ENCODE measurements around the gene BIK. TPM values are rescaled to one million over a fixed set of nuclear protein-coding genes. Genes with fewer than 3 reads are reported as not detected.

Gene BIK
- total RNA-seq, 1 donor from 2014 or later: 0.97 TPM

GRCh38 chr22:43106302-43106701 is 4.2 kb upstream of the BIK start:
- no peak overlapping the region for H3K27ac Mint-ChIP-seq (ENCODE audit: unreplicated experiment)
- H3K4me3 Mint-ChIP-seq (ENCODE audit: unreplicated experiment): no peak overlapping the region
- no peak for TF ChIP-seq CTCF (IDR thresholded peaks at IDR 0.05; ENCODE audit: unreplicated experiment)
- no peaks in the 10 kb centered on the region for H3K9me3 Mint-ChIP-seq (ENCODE audit: unreplicated experiment)
- peaks cover 7% of the 10 kb centered on the region for H3K27me3 Mint-ChIP-seq (ENCODE audit: unreplicated experiment)
- H3K36me3 Mint-ChIP-seq (ENCODE audit: low read depth, unreplicated experiment): no peaks in the 10 kb centered on the region
- peaks cover 9% of the 10 kb centered on the region for H3K4me1 Mint-ChIP-seq (ENCODE audit: unreplicated experiment)
- DNase-seq (ENCODE audit: low spot score): no peak

DNA sequence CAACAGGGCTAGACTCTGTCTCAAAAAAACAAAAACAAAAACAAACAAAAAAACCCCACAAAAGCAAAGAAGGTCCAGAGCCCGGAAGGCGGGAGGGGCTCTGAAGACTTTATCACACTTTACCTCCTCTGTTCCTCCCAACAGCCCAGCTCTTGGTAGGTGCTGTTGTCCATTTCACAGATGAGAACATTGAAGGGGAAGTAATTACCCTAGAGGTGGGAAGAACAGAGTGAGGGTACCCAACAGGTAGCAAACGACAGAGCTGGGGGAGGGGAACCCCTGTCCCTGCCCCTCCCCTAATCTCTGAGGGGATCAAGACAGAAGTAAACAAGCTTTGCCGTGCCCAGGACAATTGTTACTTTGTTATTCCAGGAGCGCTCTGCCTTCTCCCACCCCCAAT is 1.0 kb upstream of the BIK start:
- H3K4me1 Mint-ChIP-seq (ENCODE audit: unreplicated experiment): peaks cover 13% of the 10 kb centered on the region
- no peak overlapping the region for H3K27ac Mint-ChIP-seq (ENCODE audit: unreplicated experiment)
- H3K4me3 Mint-ChIP-seq (ENCODE audit: unreplicated experiment): no peak overlapping the region
- no peak for TF ChIP-seq CTCF (IDR thresholded peaks at IDR 0.05; ENCODE audit: unreplicated experiment)
- peaks cover 15% of the 10 kb centered on the region for H3K27me3 Mint-ChIP-seq (ENCODE audit: unreplicated experiment)
- H3K9me3 Mint-ChIP-seq (ENCODE audit: unreplicated experiment): no peaks in the 10 kb centered on the region
- no peaks in the 10 kb centered on the region for H3K36me3 Mint-ChIP-seq (ENCODE audit: low read depth, unreplicated experiment)
- DNase-seq (ENCODE audit: low spot score): no peak

GRCh38 chr22:43109921-43110443 is 568 bp upstream of the BIK start:
- H3K27me3 Mint-ChIP-seq (ENCODE audit: unreplicated experiment): peaks cover 15% of the 10 kb centered on the region
- peak overlapping the region; percentile 85 for H3K4me3 Mint-ChIP-seq (ENCODE audit: unreplicated experiment)
- TF ChIP-seq CTCF (IDR thresholded peaks at IDR 0.05; ENCODE audit: unreplicated experiment): no peak
- peak; percentile 18 for DNase-seq (ENCODE audit: low spot score)
- H3K27ac Mint-ChIP-seq (ENCODE audit: unreplicated experiment): no peak overlapping the region
- H3K9me3 Mint-ChIP-seq (ENCODE audit: unreplicated experiment): no peaks in the 10 kb centered on the region
- no peaks in the 10 kb centered on the region for H3K36me3 Mint-ChIP-seq (ENCODE audit: low read depth, unreplicated experiment)
- H3K4me1 Mint-ChIP-seq (ENCODE audit: unreplicated experiment): peaks cover 12% of the 10 kb centered on the region

GRCh38 chr22:43110927-43111623 is 525 bp downstream of the BIK start:
- Mint-ChIP-seq H3K4me3 (ENCODE audit: unreplicated experiment) (peak overlapping the region; percentile 34), H3K9me3 (ENCODE audit: unreplicated experiment) (no peaks in the 10 kb centered on the region), H3K27me3 (ENCODE audit: unreplicated experiment) (peaks cover 15% of the 10 kb centered on the region), H3K4me1 (ENCODE audit: unreplicated experiment) (peaks cover 11% of the 10 kb centered on the region), H3K36me3 (ENCODE audit: low read depth, unreplicated experiment) (no peaks in the 10 kb centered on the region), H3K27ac (ENCODE audit: unreplicated experiment) (no peak overlapping the region)
- TF ChIP-seq CTCF (IDR thresholded peaks at IDR 0.05; ENCODE audit: unreplicated experiment): no peak
- no peak for DNase-seq (ENCODE audit: low spot score)

- no peaks in the 10 kb centered on the region for H3K36me3 Mint-ChIP-seq (ENCODE audit: low read depth, unreplicated experiment)
- no peak for DNase-seq (ENCODE audit: low spot score)
- no peak overlapping the region for H3K4me3 Mint-ChIP-seq (ENCODE audit: unreplicated experiment)
- H3K27me3 Mint-ChIP-seq (ENCODE audit: unreplicated experiment): peaks cover 12% of the 10 kb centered on the region
- H3K4me1 Mint-ChIP-seq (ENCODE audit: unreplicated experiment): peaks cover 11% of the 10 kb centered on the region
- no peak for TF ChIP-seq CTCF (IDR thresholded peaks at IDR 0.05; ENCODE audit: unreplicated experiment)
- H3K27ac Mint-ChIP-seq (ENCODE audit: unreplicated experiment): no peak overlapping the region
- H3K9me3 Mint-ChIP-seq (ENCODE audit: unreplicated experiment): no peaks in the 10 kb centered on the region
Observed at GRCh38 chr22:43113526-43114251, 3.1 kb downstream of the BIK start.
